Central memory CD8-positive, alpha-beta T cell (primary cell): ENCODE measurements around the gene VSTM2B.

Source experiments
- ATAC-seq: fragments of 150-1000 bp; cut with Tn5 transposase; replicated peaks from 2 replicates; pipeline ENCODE4 v1.10.0; 2022; ENCODE audit warnings: mild to moderate bottlenecking, moderate FRiP score, moderate number of reproducible peaks; ENCODE audit not compliant: poor library complexity, severe bottlenecking; ENCODE audit errors: extremely low read depth
- DNase-seq, 2 donors: peaks; one replicate each; pipeline ENCODE4 v3.0.0; 2021; ENCODE audit warnings: low spot score in 2 of 2
- H3K27ac Mint-ChIP-seq: one replicate; pipeline ENCODE4 v1.8.0; 2022; ENCODE audit warnings: low read depth, mild to moderate bottlenecking, moderate library complexity, mixed read lengths
- H3K27me3 Mint-ChIP-seq: one replicate; pipeline ENCODE4 v1.8.0; 2022; ENCODE audit warnings: mixed read lengths
- H3K36me3 Mint-ChIP-seq: one replicate; pipeline ENCODE4 v1.8.0; 2022; ENCODE audit warnings: mild to moderate bottlenecking, moderate library complexity, mixed read lengths; ENCODE audit not compliant: insufficient read depth
- H3K4me1 Mint-ChIP-seq: one replicate; pipeline ENCODE4 v1.8.0; 2022; ENCODE audit warnings: mixed read lengths
- H3K4me3 Mint-ChIP-seq: one replicate; pipeline ENCODE4 v1.8.0; 2022; ENCODE audit warnings: mild to moderate bottlenecking, moderate library complexity, mixed read lengths
- H3K9me3 Mint-ChIP-seq: one replicate; pipeline ENCODE4 v1.8.0; 2022; ENCODE audit warnings: mixed read lengths

VSTM2B gene

GRCh38 chr19:29563486-29564101, 37.8 kb downstream of the VSTM2B start:
- DNase-seq (no peak), ATAC-seq (no peak)
- Mint-ChIP-seq H3K9me3 (peaks cover 1% of the 10 kb centered on the region), H3K36me3 (no peaks in the 10 kb centered on the region), H3K27ac (no peak overlapping the region), H3K4me3 (no peak overlapping the region), H3K4me1 (peaks cover 21% of the 10 kb centered on the region), H3K27me3 (peaks cover 56% of the 10 kb centered on the region)

- no peak for ATAC-seq
Observed at GRCh38 chr19:29564574-29565005, 38.8 kb downstream of the VSTM2B start.

GRCh38 chr19:29565171-29565570, 39.4 kb downstream of the VSTM2B start:
- H3K9me3 Mint-ChIP-seq: no peaks in the 10 kb centered on the region
- no peaks in the 10 kb centered on the region for H3K36me3 Mint-ChIP-seq
- ATAC-seq: no peak
- peaks cover 67% of the 10 kb centered on the region for H3K27me3 Mint-ChIP-seq
- H3K4me1 Mint-ChIP-seq: peaks cover 21% of the 10 kb centered on the region
- no peak for DNase-seq
- no peak overlapping the region for H3K27ac Mint-ChIP-seq
- H3K4me3 Mint-ChIP-seq: no peak overlapping the region

More at GRCh38 chr19:29564574-29565005, 38.8 kb downstream of the VSTM2B start:
- DNase-seq: no peak
- no peaks in the 10 kb centered on the region for H3K36me3 Mint-ChIP-seq
- H3K4me1 Mint-ChIP-seq: peaks cover 21% of the 10 kb centered on the region
- peaks cover 61% of the 10 kb centered on the region for H3K27me3 Mint-ChIP-seq
- no peak overlapping the region for H3K27ac Mint-ChIP-seq
- H3K4me3 Mint-ChIP-seq: no peak overlapping the region
- no peaks in the 10 kb centered on the region for H3K9me3 Mint-ChIP-seq

GRCh38 chr19:29566496-29567054, 40.8 kb downstream of the VSTM2B start:
- no peak for DNase-seq
- peaks cover 21% of the 10 kb centered on the region for H3K4me1 Mint-ChIP-seq
- ATAC-seq: no peak
- H3K27ac Mint-ChIP-seq: no peak overlapping the region
- no peaks in the 10 kb centered on the region for H3K36me3 Mint-ChIP-seq
- H3K4me3 Mint-ChIP-seq: no peak overlapping the region
- no peaks in the 10 kb centered on the region for H3K9me3 Mint-ChIP-seq
- H3K27me3 Mint-ChIP-seq: peaks cover 80% of the 10 kb centered on the region

- peaks cover 80% of the 10 kb centered on the region for H3K27me3 Mint-ChIP-seq
Observed at GRCh38 chr19:29567366-29567915, 41.6 kb downstream of the VSTM2B start.

GRCh38 chr19:29568036-29569025, 42.5 kb downstream of the VSTM2B start:
- Mint-ChIP-seq H3K4me3 (no peak overlapping the region), H3K27me3 (peaks cover 75% of the 10 kb centered on the region), H3K36me3 (no peaks in the 10 kb centered on the region), H3K9me3 (no peaks in the 10 kb centered on the region), H3K27ac (no peak overlapping the region), H3K4me1 (peaks cover 21% of the 10 kb centered on the region)
- DNase-seq (no peak), ATAC-seq (no peak)

More at GRCh38 chr19:29567366-29567915, 41.6 kb downstream of the VSTM2B start:
- Mint-ChIP-seq H3K27ac (no peak overlapping the region), H3K9me3 (no peaks in the 10 kb centered on the region), H3K4me3 (no peak overlapping the region), H3K36me3 (no peaks in the 10 kb centered on the region), H3K4me1 (peaks cover 21% of the 10 kb centered on the region)
- DNase-seq (no peak), ATAC-seq (no peak)

GRCh38 chr19:29569038-29569911, 43.5 kb downstream of the VSTM2B start:
- Mint-ChIP-seq H3K9me3 (no peaks in the 10 kb centered on the region), H3K4me1 (peaks cover 21% of the 10 kb centered on the region), H3K27me3 (peaks cover 74% of the 10 kb centered on the region), H3K27ac (no peak overlapping the region), H3K4me3 (no peak overlapping the region), H3K36me3 (no peaks in the 10 kb centered on the region)
- no peak for DNase-seq
- no peak for ATAC-seq

GRCh38 chr19:29571181-29571580, 45.4 kb downstream of the VSTM2B start:
- ATAC-seq (no peak), DNase-seq (no peak)
- H3K27ac Mint-ChIP-seq: no peak overlapping the region
- H3K36me3 Mint-ChIP-seq: no peaks in the 10 kb centered on the region
- H3K4me1 Mint-ChIP-seq: peaks cover 6% of the 10 kb centered on the region
- peaks cover 74% of the 10 kb centered on the region for H3K27me3 Mint-ChIP-seq
- no peak overlapping the region for H3K4me3 Mint-ChIP-seq
- no peaks in the 10 kb centered on the region for H3K9me3 Mint-ChIP-seq

GRCh38 chr19:29573486-29573885, 47.7 kb downstream of the VSTM2B start:
- Mint-ChIP-seq H3K4me1 (no peaks in the 10 kb centered on the region), H3K9me3 (no peaks in the 10 kb centered on the region), H3K4me3 (no peak overlapping the region), H3K36me3 (no peaks in the 10 kb centered on the region), H3K27me3 (peaks cover 84% of the 10 kb centered on the region), H3K27ac (no peak overlapping the region)
- DNase-seq (no peak), ATAC-seq (no peak)

- no peak overlapping the region for H3K27ac Mint-ChIP-seq
- DNase-seq: no peak
- no peak for ATAC-seq
- H3K4me1 Mint-ChIP-seq: no peaks in the 10 kb centered on the region
- peaks cover 79% of the 10 kb centered on the region for H3K27me3 Mint-ChIP-seq
- no peaks in the 10 kb centered on the region for H3K36me3 Mint-ChIP-seq
- H3K9me3 Mint-ChIP-seq: no peaks in the 10 kb centered on the region
- no peak overlapping the region for H3K4me3 Mint-ChIP-seq
Observed at GRCh38 chr19:29574510-29574909, 48.7 kb downstream of the VSTM2B start.

- no peak overlapping the region for H3K4me3 Mint-ChIP-seq
- no peak overlapping the region for H3K27ac Mint-ChIP-seq
- no peaks in the 10 kb centered on the region for H3K4me1 Mint-ChIP-seq
- no peaks in the 10 kb centered on the region for H3K36me3 Mint-ChIP-seq
- ATAC-seq (no peak), DNase-seq (no peak)
- H3K9me3 Mint-ChIP-seq: no peaks in the 10 kb centered on the region
- peaks cover 63% of the 10 kb centered on the region for H3K27me3 Mint-ChIP-seq
Observed at GRCh38 chr19:29576046-29576606, 50.3 kb downstream of the VSTM2B start.
